Stimulated activated CD8-positive, alpha-beta memory T cell treated with anti-CD3 and anti-CD28 coated beads, Interleukin-15, amount 100 ng/mL, for 4 hours (primary cell): ENCODE results near the gene TECPR1.
"Not testable (repeated sequence)": the region's sequence is repeated elsewhere in the genome, so short reads cannot be mapped to it uniquely, and the experiment has no call there.

ENCODE experiments used
- DNase-seq, 2 donors: peaks; one replicate each; pipeline ENCODE4 v3.0.0-alpha.2; 2020; ENCODE audit warnings: low read depth in 2 of 2

TECPR1 gene

GRCh38 chr7:98228801-98229200, 23.2 kb downstream of the TECPR1 start:
- DNase-seq, result no peak

GRCh38 chr7:98227939-98228338, 24.1 kb downstream of the TECPR1 start:
- DNase-seq, result no peak

- no peak for DNase-seq
Measured at GRCh38 chr7:98225913-98226614, 26.0 kb downstream of the TECPR1 start.

- no peak for DNase-seq
Measured at GRCh38 chr7:98224701-98225181, 27.3 kb downstream of the TECPR1 start.

- DNase-seq, result no peak
Measured at GRCh38 chr7:98223898-98224700, 27.9 kb downstream of the TECPR1 start.

GRCh38 chr7:98223351-98223897, 28.6 kb downstream of the TECPR1 start:
- DNase-seq, result no peak

GRCh38 chr7:98222533-98223195, 29.4 kb downstream of the TECPR1 start:
- no peak for DNase-seq

GRCh38 chr7:98221611-98222532, 30.2 kb downstream of the TECPR1 start:
- DNase-seq, result no peak

GRCh38 chr7:98219382-98219781, 32.6 kb downstream of the TECPR1 start:
- not testable (repeated sequence) for DNase-seq

- DNase-seq, result no peak
Measured at GRCh38 chr7:98217623-98218582, 34.1 kb downstream of the TECPR1 start.

- DNase-seq, result no peak
Measured at GRCh38 chr7:98216941-98217622, 35.0 kb downstream of the TECPR1 start.

- no peak for DNase-seq
Measured at GRCh38 chr7:98215561-98216495, 36.2 kb downstream of the TECPR1 start.

- DNase-seq, result no peak
Measured at GRCh38 chr7:98214811-98215321, 37.2 kb downstream of the TECPR1 start.

- no peak for DNase-seq
Measured at GRCh38 chr7:98213888-98214810, 37.9 kb downstream of the TECPR1 start.

- DNase-seq, result no peak
Measured at GRCh38 chr7:98213296-98213887, 38.6 kb downstream of the TECPR1 start.

- no peak for DNase-seq
Measured at GRCh38 chr7:98212532-98213041, 39.4 kb downstream of the TECPR1 start.
